ENCODE results near the gene AGBL4. TPM values are rescaled to one million over a fixed set of nuclear protein-coding genes. Genes with fewer than 3 reads are reported as not detected.

The AGBL4 gene
- total and polyA plus RNA-seq, 2 experiments from 2014 or later, result not detected

GRCh38 chr1:48869116-48869893 lies 1154.4 kb downstream of the AGBL4 start:
- peak in 1 of 2 donors; percentile 74 for DNase-seq (ENCODE audit: low read depth in 1 of 2, low spot score in 1 of 2)
- TF ChIP-seq CTCF (IDR thresholded peaks at IDR 0.05; ENCODE audit: low read depth, low read length), result no peak

GRCh38 chr1:48864913-48865312 lies 1158.8 kb downstream of the AGBL4 start:
- no peak for DNase-seq (ENCODE audit: low read depth in 1 of 2, low spot score in 1 of 2)
- H3K4me3 ChIP-seq, result no peak overlapping the region
- no peak overlapping the region for H3K27ac ChIP-seq
- no peaks in the 10 kb centered on the region for H3K4me1 ChIP-seq (ENCODE audit: low read depth)
- H3K36me3 ChIP-seq, result no peaks in the 10 kb centered on the region
- no peak for TF ChIP-seq CTCF (IDR thresholded peaks at IDR 0.05; ENCODE audit: low read depth, low read length)
- H3K27me3 ChIP-seq, result no peaks in the 10 kb centered on the region
- H3K9me3 ChIP-seq (ENCODE audit: low read depth), result no peaks in the 10 kb centered on the region

More at GRCh38 chr1:48869116-48869893, 1154.4 kb downstream of the AGBL4 start:
- Histone ChIP-seq H3K27ac (no peak overlapping the region), H3K4me1 (ENCODE audit: low read depth) (no peaks in the 10 kb centered on the region), H3K9me3 (ENCODE audit: low read depth) (no peaks in the 10 kb centered on the region), H3K36me3 (no peaks in the 10 kb centered on the region), H3K4me3 (no peak overlapping the region), H3K27me3 (no peaks in the 10 kb centered on the region)

- no peaks in the 10 kb centered on the region for H3K36me3 ChIP-seq
- peak in 1 of 2 donors; percentile 84 for DNase-seq (ENCODE audit: low read depth in 1 of 2, low spot score in 1 of 2)
- H3K4me1 ChIP-seq (ENCODE audit: low read depth), result no peaks in the 10 kb centered on the region
- no peak overlapping the region for H3K27ac ChIP-seq
- TF ChIP-seq CTCF (IDR thresholded peaks at IDR 0.05; ENCODE audit: low read depth, low read length), result no peak
- no peaks in the 10 kb centered on the region for H3K9me3 ChIP-seq (ENCODE audit: low read depth)
- H3K27me3 ChIP-seq, result no peaks in the 10 kb centered on the region
- no peak overlapping the region for H3K4me3 ChIP-seq
These were observed 1164.3 kb downstream of the AGBL4 start for GRCh38 chr1:48859456-48859855.

GRCh38 chr1:48858200-48858920 lies 1165.4 kb downstream of the AGBL4 start:
- Histone ChIP-seq H3K27me3 (no peaks in the 10 kb centered on the region), H3K4me3 (no peak overlapping the region)
- no peak for TF ChIP-seq CTCF (IDR thresholded peaks at IDR 0.05; ENCODE audit: low read depth, low read length)

GRCh38 chr1:48853006-48853405 lies 1170.7 kb downstream of the AGBL4 start:
- no peaks in the 10 kb centered on the region for H3K9me3 ChIP-seq (ENCODE audit: low read depth)
- H3K27me3 ChIP-seq, result no peaks in the 10 kb centered on the region
- no peak for TF ChIP-seq CTCF (IDR thresholded peaks at IDR 0.05; ENCODE audit: low read depth, low read length)
- H3K27ac ChIP-seq, result no peak overlapping the region
- peak in 1 of 2 donors; percentile 73 for DNase-seq (ENCODE audit: low read depth in 1 of 2, low spot score in 1 of 2)
- no peaks in the 10 kb centered on the region for H3K36me3 ChIP-seq
- H3K4me1 ChIP-seq (ENCODE audit: low read depth), result no peaks in the 10 kb centered on the region
- H3K4me3 ChIP-seq, result no peak overlapping the region

More at GRCh38 chr1:48858200-48858920, 1165.4 kb downstream of the AGBL4 start:
- DNase-seq (ENCODE audit: low read depth in 1 of 2, low spot score in 1 of 2), result no peak
- Histone ChIP-seq H3K27ac (no peak overlapping the region), H3K4me1 (ENCODE audit: low read depth) (no peaks in the 10 kb centered on the region), H3K9me3 (ENCODE audit: low read depth) (no peaks in the 10 kb centered on the region), H3K36me3 (no peaks in the 10 kb centered on the region)

All from cardiac muscle cell (in vitro differentiated cells and primary cell).